HepG2 (cell line): ENCODE results near the gene MXRA7. TPM values are rescaled to one million over a fixed set of nuclear protein-coding genes. Genes with fewer than 3 reads are reported as not detected.

ENCODE experiments used
- ATAC-seq: fragments of 200-7000 bp; cut with Tn5 transposase; 3 replicates; pipeline ENCODE4 v1.9.1; 2020; ENCODE audit warnings: mild to moderate bottlenecking, moderate library complexity
- BruUV-seq: library from RNA; stranded (reverse); fragments of 400-500 nt; replicated peaks from 2 replicates; lab custom pipeline; 2021; lab: Mats Ljungman, UMichigan
- CTCF ChIA-PET: fragments of 300-600 bp; formaldehyde crosslinking; extraction: SDS; loops from one replicate; lab custom pipeline; 2021; ENCODE audit warnings: low total read pairs, inconsistent platforms, low intra/inter-chr PET ratio; lab: Yijun Ruan, JAX
- POLR2A ChIA-PET: fragments of 350-600 bp; sonication (Branson Sonifier 250); formaldehyde crosslinking; loops from one replicate; lab custom pipeline; 2020; ENCODE audit warnings: antibody characterized with exemption, inconsistent platforms; lab: Yijun Ruan, JAX
- DNase-seq: peaks from one replicate; pipeline ENCODE4 v3.0.0-alpha.2; 2015; ENCODE audit warnings: low spot score
- FAIRE-seq: peaks from 3 replicates; lab custom pipeline; 2011; peaks lifted over from hg19 to GRCh38; lab: Jason Lieb, UNC
- H2AFZ ChIP-seq: one replicate; pipeline ENCODE4 v1.6.1; 2011; ENCODE audit warnings: low read length, inconsistent platforms
- H3K27ac ChIP-seq: fragments of 300-600 bp; 3 replicates; pipeline ENCODE4 v1.8.0; 2011; ENCODE audit warnings: mixed run types, mild to moderate bottlenecking, mixed read lengths, low read length, inconsistent platforms; ENCODE audit not compliant: insufficient read depth; ENCODE audit errors: extremely low read length
- H3K27me3 ChIP-seq, 2 experiments: fragments of 200-600 bp in 1 of 2; 2 replicates in 1 of 2; 3 replicates in 1 of 2; pipeline versions ENCODE4 v1.6.0 to v1.8.0; 2011; ENCODE audit warnings: low read length in 2 of 2, mild to moderate bottlenecking in 2 of 2, moderate library complexity in 2 of 2, inconsistent platforms in 1 of 2; ENCODE audit not compliant: insufficient read depth in 2 of 2, control insufficient read depth in 1 of 2
- H3K36me3 ChIP-seq, 2 experiments: fragments of 200-600 bp in 1 of 2; replicated peaks in 1 of 2; 2 replicates in 1 of 2; 3 replicates in 1 of 2; pipeline versions ENCODE4 v1.5.1 to v1.8.0; 2011; ENCODE audit warnings: low read length in 2 of 2, inconsistent platforms in 1 of 2; ENCODE audit not compliant: insufficient read depth in 2 of 2, control insufficient read depth in 1 of 2
- H3K4me1 ChIP-seq: 2 replicates; pipeline ENCODE4 v1.5.1; 2012; ENCODE audit warnings: low read length, inconsistent platforms; ENCODE audit not compliant: insufficient read depth
- H3K4me2 ChIP-seq: 2 replicates; pipeline ENCODE4 v1.6.0; 2011; ENCODE audit warnings: low read depth, low read length, inconsistent platforms
- H3K4me3 ChIP-seq, 3 experiments: fragments of 200-600 bp in 1 of 3; sonication (generic), shearing (Covaris generic) in 1 of 3; replicated peaks in 1 of 3; 2 replicates each; pipeline ENCODE4 v1.5.1; 2011 to 2016; ENCODE audit warnings: low read length in 3 of 3, inconsistent platforms in 2 of 3, low read depth in 2 of 3, mild to moderate bottlenecking in 2 of 3, control low read depth in 1 of 3, mixed read lengths in 1 of 3; ENCODE audit not compliant: insufficient read depth in 1 of 3
- H3K79me2 ChIP-seq: one replicate; pipeline ENCODE4 v1.6.1; 2011; ENCODE audit warnings: low read length, inconsistent platforms; ENCODE audit not compliant: insufficient read depth
- H3K9ac ChIP-seq: 2 replicates; pipeline ENCODE4 v1.6.0; 2011; ENCODE audit warnings: mild to moderate bottlenecking, low read depth, low read length, inconsistent platforms; ENCODE audit not compliant: insufficient read depth
- H3K9me3 ChIP-seq: 2 replicates; pipeline ENCODE4 v1.5.1; 2012; ENCODE audit warnings: mild to moderate bottlenecking, low read length
- H4K20me1 ChIP-seq: 2 replicates; pipeline ENCODE4 v1.6.0; 2011; ENCODE audit warnings: inconsistent platforms, mild to moderate bottlenecking, low read length, moderate library complexity; ENCODE audit not compliant: insufficient read depth
- CEBPG ChIP-seq: IDR thresholded peaks from 2 replicates; pipeline ENCODE4 v1.6.1; 2016
- FOXM1 ChIP-seq: sonication (generic); formaldehyde crosslinking; IDR thresholded peaks from 2 replicates; pipeline ENCODE4 v1.5.0; 2020; ENCODE audit warnings: missing genetic modification reagents
- GATAD2A ChIP-seq: IDR thresholded peaks from 2 replicates; pipeline ENCODE4 v1.6.1; 2016
- GPN1 ChIP-seq: sonication (generic); formaldehyde crosslinking; IDR thresholded peaks from 2 replicates; pipeline ENCODE4 v1.5.1; 2020; ENCODE audit warnings: missing genetic modification reagents, borderline replicate concordance
- GZF1 ChIP-seq: sonication (generic); formaldehyde crosslinking; IDR thresholded peaks from 2 replicates; pipeline ENCODE4 v1.5.1; 2020; ENCODE audit warnings: mild to moderate bottlenecking, missing genetic modification reagents
- JDP2 ChIP-seq: sonication (generic); formaldehyde crosslinking; IDR thresholded peaks from 2 replicates; pipeline ENCODE4 v1.8.1; 2022; ENCODE audit warnings: missing genetic modification reagents, borderline replicate concordance
- MTA1 ChIP-seq: sonication (generic); formaldehyde crosslinking; IDR thresholded peaks from 2 replicates; pipeline ENCODE4 v1.4.0; 2020; ENCODE audit warnings: missing genetic modification reagents, mild to moderate bottlenecking, borderline replicate concordance
- RXRA ChIP-seq: sonication (generic); formaldehyde crosslinking; IDR thresholded peaks from 2 replicates; pipeline ENCODE4 v1.5.1; 2020; ENCODE audit warnings: missing genetic modification reagents
- SATB2 ChIP-seq: sonication (generic); formaldehyde crosslinking; IDR thresholded peaks from 2 replicates; pipeline ENCODE4 v1.5.0; 2020; ENCODE audit warnings: missing genetic modification reagents
- SRSF9 ChIP-seq: fragments of 200-400 bp; formaldehyde crosslinking; IDR thresholded peaks from 2 replicates; pipeline ENCODE4 v1.6.1; 2018; ENCODE audit warnings: borderline replicate concordance, mild to moderate bottlenecking, low read depth, low read length; ENCODE audit not compliant: insufficient read depth, poor library complexity, severe bottlenecking
- ZBTB21 ChIP-seq: sonication (generic); formaldehyde crosslinking; IDR thresholded peaks from 2 replicates; pipeline ENCODE4 v1.4.0; 2020; ENCODE audit warnings: missing genetic modification reagents
- ZNF20 ChIP-seq: sonication (generic); formaldehyde crosslinking; IDR thresholded peaks from 2 replicates; pipeline ENCODE4 v1.4.0; 2020; ENCODE audit warnings: mild to moderate bottlenecking, moderate library complexity, missing genetic modification reagents
- ZNF205 ChIP-seq: IDR thresholded peaks from 2 replicates; pipeline ENCODE4 v1.6.1; 2018; ENCODE audit warnings: missing biosample characterization, missing genetic modification reagents
- ZNF33B ChIP-seq: sonication (generic); formaldehyde crosslinking; IDR thresholded peaks from 2 replicates; pipeline ENCODE4 v1.5.1; 2020; ENCODE audit warnings: mild to moderate bottlenecking, missing genetic modification reagents
- ZNF570 ChIP-seq: sonication (generic); formaldehyde crosslinking; IDR thresholded peaks from 2 replicates; pipeline ENCODE4 v1.4.0; 2020; ENCODE audit warnings: mild to moderate bottlenecking, missing genetic modification reagents, borderline replicate concordance
- ZNF709 ChIP-seq: sonication (generic); formaldehyde crosslinking; IDR thresholded peaks from 2 replicates; pipeline ENCODE4 v1.5.0; 2020; ENCODE audit warnings: mild to moderate bottlenecking, missing genetic modification reagents
- WGBS: methylation state at CpG from one replicate; pipeline ENCODE4 v1.1.6; 2017; ENCODE audit warnings: low lambda C conversion rate; 5-methylcytosine and 5-hydroxymethylcytosine counted together
- in situ Hi-C: cut with HindIII; loops from 2 replicates; pipeline ENCODE4 v1.10.0; 2017; ENCODE audit warnings: low pct_unique_long_range_greater_than_20kb; ENCODE audit not compliant: extremely low pct_ligation_motif_present
- intact Hi-C: fragments of 100-400 bp; cut with micrococcal nuclease; formaldehyde crosslinking; loops from one replicate; pipeline ENCODE4 v1.10.0; 2022; ENCODE audit not compliant: unreplicated experiment
- polyA plus RNA-seq, 8 experiments: library from polyadenylated mRNA; depleted of rRNA in 3 of 8; stranded (reverse) in 7 of 8; unstranded in 1 of 8; fragments of >200 nt; fragmentation: Illumina TruSeq in 4 of 8; extraction: Trizol in 4 of 8; gene quantifications; 2 replicates each; pipeline versions ENCODE4 v1.2.1 to v1.2.3, GENCODE V29; 2011 to 2016; ENCODE audit warnings: low read depth in 4 of 8, missing spikeins in 1 of 8, mixed read lengths in 1 of 8; ENCODE audit not compliant: insufficient read depth in 1 of 8
- total RNA-seq, 5 experiments: library from RNA; depleted of rRNA; stranded (reverse); fragments of >200 nt; fragmentation: Illumina TruSeq; extraction: Trizol; gene quantifications; 2 replicates each; pipeline ENCODE4 v1.2.3, GENCODE V29; 2016; ENCODE audit warnings: low read depth in 1 of 5
- TF ChIP-seq, protein P1 (sequence below): sonication (generic); formaldehyde crosslinking; conservative IDR thresholded peaks from 2 replicates; pipeline ENCODE4 v1.8.0; 2022; ENCODE audit warnings: low read depth, missing genetic modification reagents
- TF ChIP-seq, protein P2 (sequence below): sonication (generic); formaldehyde crosslinking; IDR thresholded peaks from 2 replicates; pipeline ENCODE4 v1.4.0; 2020; ENCODE audit warnings: missing genetic modification reagents
- TF ChIP-seq, protein P3 (sequence below): sonication (generic); formaldehyde crosslinking; IDR thresholded peaks from 2 replicates; pipeline ENCODE4 v1.8.0; 2022; ENCODE audit warnings: missing genetic modification reagents, mild to moderate bottlenecking, borderline replicate concordance

MXRA7 gene
- total and polyA plus RNA-seq, 2 of the 13 experiments (the other 11 are each of a cell fraction or from before 2014, with no cell fraction given): 44.8 to 112 TPM

DNA sequence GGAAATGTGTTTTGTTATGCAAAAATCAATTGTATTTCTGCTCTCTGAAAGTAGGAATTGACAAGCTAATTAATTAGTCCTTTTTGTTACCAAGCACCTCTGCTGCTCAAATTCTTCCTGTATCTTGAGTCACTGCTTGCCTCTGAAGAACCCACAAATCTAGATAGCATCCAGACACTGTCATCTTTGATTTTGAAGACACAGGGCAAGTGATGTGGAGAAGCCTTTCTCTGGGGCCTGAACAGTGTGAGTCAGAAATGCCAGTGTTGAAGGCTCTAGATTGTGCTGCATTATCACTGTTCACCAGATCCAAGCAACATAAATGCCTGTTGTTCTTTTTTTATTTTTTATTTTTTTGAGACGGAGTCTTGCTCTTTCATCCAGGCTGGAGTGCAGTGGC, 56.4 kb downstream of the MXRA7 start:
- in situ Hi-C loops: no loop called here
- TF ChIP-seq ZNF570 (no peak), SATB2 (CRISPR knock-in tag) (no peak), ZNF33B (CRISPR knock-in tag) (no peak), JDP2 (CRISPR knock-in tag) (no peak), GATAD2A (CRISPR knock-in tag) (no peak), FOXM1 (no peak), ZNF205 (CRISPR knock-in tag) (no peak)
- TF ChIP-seq, protein P1, sequence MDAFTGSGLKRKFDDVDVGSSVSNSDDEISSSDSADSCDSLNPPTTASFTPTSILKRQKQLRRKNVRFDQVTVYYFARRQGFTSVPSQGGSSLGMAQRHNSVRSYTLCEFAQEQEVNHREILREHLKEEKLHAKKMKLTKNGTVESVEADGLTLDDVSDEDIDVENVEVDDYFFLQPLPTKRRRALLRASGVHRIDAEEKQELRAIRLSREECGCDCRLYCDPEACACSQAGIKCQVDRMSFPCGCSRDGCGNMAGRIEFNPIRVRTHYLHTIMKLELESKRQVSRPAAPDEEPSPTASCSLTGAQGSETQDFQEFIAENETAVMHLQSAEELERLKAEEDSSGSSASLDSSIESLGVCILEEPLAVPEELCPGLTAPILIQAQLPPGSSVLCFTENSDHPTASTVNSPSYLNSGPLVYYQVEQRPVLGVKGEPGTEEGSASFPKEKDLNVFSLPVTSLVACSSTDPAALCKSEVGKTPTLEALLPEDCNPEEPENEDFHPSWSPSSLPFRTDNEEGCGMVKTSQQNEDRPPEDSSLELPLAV (CRISPR knock-in tag): no peak
- TF ChIP-seq, all 625 proteins: peak for 0
- DNase-seq: no peak
- no peak overlapping the region for H3K4me3 ChIP-seq
- no peak overlapping the region for H2AFZ ChIP-seq
- intact Hi-C loops: no loop called here
- no peaks in the 10 kb centered on the region for H3K36me3 ChIP-seq
- ChIA-PET POLR2A (no interaction called here), CTCF (no interaction called here)
- no peaks in the 10 kb centered on the region for H3K27me3 ChIP-seq
- 86% methylated on average over 1 of the region's 1 CpG for WGBS
- no peak overlapping the region for H3K4me2 ChIP-seq
- H3K9ac ChIP-seq: no peak overlapping the region
- no peak overlapping the region for H3K27ac ChIP-seq
- FAIRE-seq: no peak
- no peak for ATAC-seq
- H4K20me1 ChIP-seq: no peaks in the 10 kb centered on the region
- BruUV-seq: no TSS peak
- no peaks in the 10 kb centered on the region for H3K9me3 ChIP-seq
- H3K79me2 ChIP-seq: no peaks in the 10 kb centered on the region
- H3K4me1 ChIP-seq: peaks cover 37% of the 10 kb centered on the region

DNA sequence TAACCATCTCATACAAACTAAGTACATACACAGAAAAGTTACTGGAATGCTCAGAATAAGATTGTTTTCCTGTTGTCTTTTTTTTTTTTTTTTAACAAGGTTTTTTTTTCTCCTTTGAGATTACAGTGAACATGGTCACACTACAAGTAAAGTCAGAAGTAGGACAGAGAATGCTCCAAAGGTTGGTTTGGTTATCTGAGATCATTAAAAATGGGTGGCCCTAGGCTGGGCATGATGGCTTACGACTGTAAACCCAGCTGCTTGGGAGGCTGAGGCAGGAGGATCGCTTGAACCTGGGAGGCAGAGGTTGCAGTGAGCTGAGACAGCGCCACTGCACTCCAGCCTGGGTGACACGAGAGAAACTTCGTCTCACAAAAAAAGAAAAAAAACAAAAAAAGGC, 60.3 kb downstream of the MXRA7 start:
- POLR2A ChIA-PET: no interaction called here
- H3K79me2 ChIP-seq: no peaks in the 10 kb centered on the region
- H4K20me1 ChIP-seq: no peaks in the 10 kb centered on the region
- in situ Hi-C loops: no loop called here
- intact Hi-C loops: no loop called here
- no peak overlapping the region for H3K4me2 ChIP-seq
- H3K4me3 ChIP-seq: no peak overlapping the region
- 79% methylated on average over 5 of the region's 5 CpGs for WGBS
- H3K36me3 ChIP-seq: no peaks in the 10 kb centered on the region
- peaks cover 11% of the 10 kb centered on the region for H3K4me1 ChIP-seq
- no peaks in the 10 kb centered on the region for H3K9me3 ChIP-seq
- BruUV-seq: no TSS peak
- no peak overlapping the region for H3K9ac ChIP-seq
- CTCF ChIA-PET: no interaction called here
- DNase-seq (no peak), ATAC-seq (no peak), FAIRE-seq (no peak)
- no peaks in the 10 kb centered on the region for H3K27me3 ChIP-seq
- H2AFZ ChIP-seq: no peak overlapping the region
- no peak overlapping the region for H3K27ac ChIP-seq
- TF ChIP-seq MTA1 (CRISPR knock-in tag) (no peak), SRSF9 (no peak), GZF1 (CRISPR knock-in tag) (no peak), RXRA (CRISPR knock-in tag) (no peak), CEBPG (no peak), ZBTB21 (CRISPR knock-in tag) (no peak), ZNF709 (no peak), ZNF20 (CRISPR knock-in tag) (no peak), GPN1 (CRISPR knock-in tag) (no peak)
- TF ChIP-seq, protein P2, sequence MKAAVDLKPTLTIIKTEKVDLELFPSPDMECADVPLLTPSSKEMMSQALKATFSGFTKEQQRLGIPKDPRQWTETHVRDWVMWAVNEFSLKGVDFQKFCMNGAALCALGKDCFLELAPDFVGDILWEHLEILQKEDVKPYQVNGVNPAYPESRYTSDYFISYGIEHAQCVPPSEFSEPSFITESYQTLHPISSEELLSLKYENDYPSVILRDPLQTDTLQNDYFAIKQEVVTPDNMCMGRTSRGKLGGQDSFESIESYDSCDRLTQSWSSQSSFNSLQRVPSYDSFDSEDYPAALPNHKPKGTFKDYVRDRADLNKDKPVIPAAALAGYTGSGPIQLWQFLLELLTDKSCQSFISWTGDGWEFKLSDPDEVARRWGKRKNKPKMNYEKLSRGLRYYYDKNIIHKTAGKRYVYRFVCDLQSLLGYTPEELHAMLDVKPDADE (CRISPR knock-in tag): no peak
- TF ChIP-seq, protein P3, sequence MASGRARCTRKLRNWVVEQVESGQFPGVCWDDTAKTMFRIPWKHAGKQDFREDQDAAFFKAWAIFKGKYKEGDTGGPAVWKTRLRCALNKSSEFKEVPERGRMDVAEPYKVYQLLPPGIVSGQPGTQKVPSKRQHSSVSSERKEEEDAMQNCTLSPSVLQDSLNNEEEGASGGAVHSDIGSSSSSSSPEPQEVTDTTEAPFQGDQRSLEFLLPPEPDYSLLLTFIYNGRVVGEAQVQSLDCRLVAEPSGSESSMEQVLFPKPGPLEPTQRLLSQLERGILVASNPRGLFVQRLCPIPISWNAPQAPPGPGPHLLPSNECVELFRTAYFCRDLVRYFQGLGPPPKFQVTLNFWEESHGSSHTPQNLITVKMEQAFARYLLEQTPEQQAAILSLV (CRISPR knock-in tag): no peak
